Lung (tissue), 12 donors: ENCODE measurements around the gene REC8. TPM values are rescaled to one million over a fixed set of nuclear protein-coding genes. Genes with fewer than 3 reads are reported as not detected.

ENCODE experiments used
- ATAC-seq: fragments of 200-7000 bp; cut with Tn5 transposase; one replicate; pipeline ENCODE4 v1.9.1; 2020; ENCODE audit warnings: moderate number of reproducible peaks; ENCODE audit not compliant: insufficient read depth, low FRiP score
- DNase-seq, 3 donors: peaks; one replicate each; pipeline ENCODE4 v3.0.0-alpha.2; 2013 to 2017
- H3K27ac ChIP-seq, 2 donors: one replicate each; pipeline ENCODE4 v1.5.1; 2013; ENCODE audit warnings: mild to moderate bottlenecking in 2 of 2, moderate library complexity in 2 of 2, control low read depth in 1 of 2, inconsistent platforms in 1 of 2, low read depth in 1 of 2, low read length in 1 of 2
- H3K27me3 ChIP-seq, 3 donors: one replicate each; pipeline ENCODE4 v1.5.1; 2013; ENCODE audit warnings: low read length in 2 of 3; ENCODE audit not compliant: control insufficient read depth in 3 of 3, insufficient read depth in 3 of 3
- H3K36me3 ChIP-seq, 4 donors: one replicate each; pipeline ENCODE4 v1.5.1; 2013; ENCODE audit warnings: low read length in 4 of 4, mild to moderate bottlenecking in 1 of 4, moderate library complexity in 1 of 4; ENCODE audit not compliant: control insufficient read depth in 4 of 4, insufficient read depth in 4 of 4
- H3K4me1 ChIP-seq, 5 donors: one replicate each; pipeline ENCODE4 v1.5.1; 2013; ENCODE audit warnings: low read length in 5 of 5, mild to moderate bottlenecking in 2 of 5, moderate library complexity in 1 of 5; ENCODE audit not compliant: control insufficient read depth in 5 of 5, insufficient read depth in 5 of 5
- H3K4me3 ChIP-seq: one replicate; pipeline ENCODE4 v1.5.1; 2013; ENCODE audit warnings: mild to moderate bottlenecking, control low read depth, moderate library complexity
- H3K9ac ChIP-seq, 2 donors: one replicate each; pipeline ENCODE4 v1.5.1; 2013; ENCODE audit warnings: low read length in 2 of 2, control low read depth in 1 of 2; ENCODE audit not compliant: insufficient read depth in 1 of 2
- H3K9me3 ChIP-seq, 4 donors: one replicate each; pipeline ENCODE4 v1.5.1; 2013; ENCODE audit warnings: low read length in 3 of 4, mild to moderate bottlenecking in 1 of 4, moderate library complexity in 1 of 4; ENCODE audit not compliant: control insufficient read depth in 4 of 4, insufficient read depth in 3 of 4
- WGBS, 2 donors: extraction: QIAGEN DNeasy Blood & Tissue Kit; methylation state at CpG; one replicate each; pipeline ENCODE4 v1.1.7; 2013; 5-methylcytosine and 5-hydroxymethylcytosine counted together
- polyA plus RNA-seq, 2 donors: library from polyadenylated mRNA; stranded (reverse); fragments of 200-250 nt; gene quantifications; one replicate each; pipeline ENCODE4 v1.2.1, GENCODE V29; 2013
- total RNA-seq, 2 donors: library from RNA; depleted of rRNA in 1 of 2; stranded (reverse); fragments of >200 nt in 1 of 2; gene quantifications; one replicate each; pipeline ENCODE4 v1.2.1, GENCODE V29; 2014 to 2021
- TF ChIP-seq, protein P1 (sequence below): IDR thresholded peaks from 2 replicates; pipeline ENCODE4 v1.5.1; 2012; ENCODE audit warnings: mild to moderate bottlenecking; ENCODE audit errors: control extremely low read depth, extremely low read depth
- donor health status: control.
- donor health status: control.
- donor health status: Bipolar disorder and iron deficiency.
- donor health status: healthy.
- donor health status: DM: yes; HTN: yes; CAD: no.

Gene REC8
- total and polyA plus RNA-seq, 4 donors: 13.3 to 48.1 (median 29.5) TPM

DNA sequence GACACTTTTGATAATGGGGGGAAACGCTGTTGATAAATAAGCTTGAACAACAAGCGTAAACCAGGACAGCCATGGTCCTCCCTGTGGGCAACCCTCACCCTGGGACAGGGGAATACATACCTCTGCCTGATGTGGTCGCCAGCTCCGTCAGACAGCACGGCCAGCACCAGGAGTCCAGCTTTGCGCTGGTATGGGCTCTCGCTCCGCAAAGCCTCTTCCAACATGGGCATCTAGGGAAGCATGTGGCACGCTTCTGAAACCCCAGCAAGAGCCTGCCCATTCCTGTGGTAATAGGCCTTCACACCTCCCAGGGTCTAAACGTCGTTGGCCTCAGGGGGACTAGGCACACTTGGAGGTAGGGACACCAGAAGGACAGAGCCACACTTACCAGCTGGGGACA lies 13.9 kb downstream of the REC8 start:
- no peak for ATAC-seq
- 92 to 96% methylated on average over 11 of the region's 11 CpGs for WGBS, 2 donors
- Histone ChIP-seq H3K4me1 (peaks cover 0 to 8% (median 5%) of the 10 kb centered on the region in 5 donors), H3K27me3 (no peaks in the 10 kb centered on the region), H3K9ac (no peak overlapping the region), H3K4me3 (no peak overlapping the region), H3K36me3 (peaks cover 23 to 54% (median 28%) of the 10 kb centered on the region in 4 donors), H3K27ac (no peak overlapping the region), H3K9me3 (no peaks in the 10 kb centered on the region)
- DNase-seq: no peak
- TF ChIP-seq, protein P1, sequence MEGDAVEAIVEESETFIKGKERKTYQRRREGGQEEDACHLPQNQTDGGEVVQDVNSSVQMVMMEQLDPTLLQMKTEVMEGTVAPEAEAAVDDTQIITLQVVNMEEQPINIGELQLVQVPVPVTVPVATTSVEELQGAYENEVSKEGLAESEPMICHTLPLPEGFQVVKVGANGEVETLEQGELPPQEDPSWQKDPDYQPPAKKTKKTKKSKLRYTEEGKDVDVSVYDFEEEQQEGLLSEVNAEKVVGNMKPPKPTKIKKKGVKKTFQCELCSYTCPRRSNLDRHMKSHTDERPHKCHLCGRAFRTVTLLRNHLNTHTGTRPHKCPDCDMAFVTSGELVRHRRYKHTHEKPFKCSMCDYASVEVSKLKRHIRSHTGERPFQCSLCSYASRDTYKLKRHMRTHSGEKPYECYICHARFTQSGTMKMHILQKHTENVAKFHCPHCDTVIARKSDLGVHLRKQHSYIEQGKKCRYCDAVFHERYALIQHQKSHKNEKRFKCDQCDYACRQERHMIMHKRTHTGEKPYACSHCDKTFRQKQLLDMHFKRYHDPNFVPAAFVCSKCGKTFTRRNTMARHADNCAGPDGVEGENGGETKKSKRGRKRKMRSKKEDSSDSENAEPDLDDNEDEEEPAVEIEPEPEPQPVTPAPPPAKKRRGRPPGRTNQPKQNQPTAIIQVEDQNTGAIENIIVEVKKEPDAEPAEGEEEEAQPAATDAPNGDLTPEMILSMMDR: no peak

DNA sequence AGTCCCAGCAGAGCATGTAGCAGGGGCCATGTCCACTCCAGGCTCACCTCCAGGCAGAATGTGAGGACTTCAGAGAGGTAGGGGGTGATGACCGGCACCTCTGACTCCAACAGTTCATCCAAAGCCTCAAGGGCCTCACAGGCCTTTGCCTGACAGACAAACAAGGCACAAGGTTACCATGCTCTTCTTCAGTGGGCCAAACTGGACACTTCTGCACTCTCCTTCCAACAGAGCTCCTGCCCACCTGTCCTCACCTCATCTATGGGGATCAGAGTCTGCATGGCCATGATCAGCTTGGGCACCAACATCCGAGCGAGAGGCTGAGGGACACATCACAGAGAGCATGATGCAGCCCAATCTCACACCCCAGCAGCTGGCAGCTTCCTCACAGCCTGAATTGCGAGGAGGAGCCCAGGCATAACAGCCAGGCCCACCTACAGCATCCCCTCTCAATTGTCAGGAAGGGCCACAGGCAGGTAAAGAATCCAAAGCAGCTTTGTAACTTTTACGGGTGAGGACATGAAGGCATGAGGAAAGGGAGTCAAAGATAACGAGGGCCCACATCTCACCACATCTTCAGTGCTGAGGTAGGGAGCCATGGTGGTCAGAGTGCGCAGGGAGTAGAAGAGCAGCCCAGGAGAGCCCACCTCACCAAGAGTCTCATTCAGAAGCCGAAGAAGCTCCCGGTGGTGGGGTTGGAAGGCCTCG lies 15.1 kb downstream of the REC8 start:
- peaks cover 0 to 8% (median 5%) of the 10 kb centered on the region in 5 donors for H3K4me1 ChIP-seq
- peaks cover 23 to 46% (median 29%) of the 10 kb centered on the region in 4 donors for H3K36me3 ChIP-seq
- no peaks in the 10 kb centered on the region for H3K9me3 ChIP-seq
- 93 to 99% methylated on average over 10 of the region's 10 CpGs for WGBS, 2 donors
- no peak for ATAC-seq
- TF ChIP-seq, protein P1: no peak
- H3K4me3 ChIP-seq: no peak overlapping the region
- no peaks in the 10 kb centered on the region for H3K27me3 ChIP-seq
- DNase-seq: no peak
- no peak overlapping the region for H3K9ac ChIP-seq
- no peak overlapping the region for H3K27ac ChIP-seq

DNA sequence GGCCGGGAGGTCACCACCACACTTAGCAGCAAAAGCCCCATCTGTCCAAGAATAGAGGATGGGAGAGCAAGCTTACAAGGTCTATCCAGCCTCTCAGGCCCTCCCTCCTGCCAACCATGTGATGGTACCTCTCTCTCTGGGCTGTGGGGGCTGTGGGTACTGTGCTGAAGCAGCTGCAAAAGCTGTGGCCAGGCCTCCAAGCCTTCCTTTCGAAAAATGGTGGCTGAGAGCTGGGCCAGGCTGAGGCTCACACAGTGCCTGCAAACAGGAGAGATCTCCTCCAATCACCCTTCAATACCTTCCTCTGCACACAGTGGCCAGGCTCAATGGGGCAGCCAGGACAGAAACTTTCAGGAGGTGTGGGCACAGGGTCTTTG lies 15.6 kb downstream of the REC8 start:
- no peak overlapping the region for H3K27ac ChIP-seq
- H3K9me3 ChIP-seq: no peaks in the 10 kb centered on the region
- 90 to 96% methylated on average over 2 of the region's 2 CpGs for WGBS, 2 donors
- peak overlapping the region in 1 of 2 donors; percentile 51 for H3K9ac ChIP-seq
- H3K4me1 ChIP-seq: peaks cover 0 to 8% (median 5%) of the 10 kb centered on the region in 5 donors
- peaks cover 24 to 45% (median 30%) of the 10 kb centered on the region in 4 donors for H3K36me3 ChIP-seq
- DNase-seq (no peak), ATAC-seq (no peak)
- H3K4me3 ChIP-seq: peak overlapping the region; percentile 69
- no peaks in the 10 kb centered on the region for H3K27me3 ChIP-seq
- TF ChIP-seq, protein P1: no peak
